GM12878 (cell line): ENCODE measurements around the gene MAP2K2. TPM values are rescaled to one million over a fixed set of nuclear protein-coding genes. Genes with fewer than 3 reads are reported as not detected.
A peak's percentile ranks its signal among the peaks of the same experiment; 100 is the strongest.

Source experiments
- CHD4 ChIP-seq: fragments of 200-600 bp; sonication (generic); IDR thresholded peaks from 2 replicates; pipeline ENCODE4 v1.6.1; 2016; ENCODE audit warnings: mild to moderate bottlenecking
- CUX1 ChIP-seq: IDR thresholded peaks from 2 replicates; pipeline ENCODE4 v1.6.1; 2012; ENCODE audit warnings: improper control_type of control experiment, low read depth, low read length; ENCODE audit not compliant: insufficient replicate concordance
- E2F8 ChIP-seq: fragments of 450-650 bp; IDR thresholded peaks from 2 replicates; pipeline ENCODE4 v1.6.1; 2018; ENCODE audit warnings: mild to moderate bottlenecking, low read depth, moderate library complexity; ENCODE audit not compliant: partially characterized antibody
- EED ChIP-seq: sonication (generic); IDR thresholded peaks from 2 replicates; pipeline ENCODE4 v1.6.1; 2016; ENCODE audit warnings: antibody characterized with exemption, low read depth
- GABPA ChIP-seq: IDR thresholded peaks from 2 replicates; pipeline ENCODE4 v1.6.1; 2014; ENCODE audit warnings: antibody characterized with exemption, low read depth, mild to moderate bottlenecking, inconsistent platforms
- HDAC6 ChIP-seq: fragments of 200-600 bp; sonication (generic); IDR thresholded peaks from one replicate; pipeline ENCODE4 v1.8.0; 2017; ENCODE audit warnings: antibody characterized with exemption; ENCODE audit not compliant: unreplicated experiment
- HDGF ChIP-seq: fragments of 450-650 bp; IDR thresholded peaks from 2 replicates; pipeline ENCODE4 v1.6.1; 2016; ENCODE audit warnings: antibody characterized with exemption
- KAT2A ChIP-seq: conservative IDR thresholded peaks from 2 replicates; pipeline ENCODE4 v1.6.1; 2011; ENCODE audit warnings: low read depth, low read length; ENCODE audit not compliant: control insufficient read depth
- KDM1A ChIP-seq: fragments of 200-600 bp; sonication (generic); IDR thresholded peaks from 2 replicates; pipeline ENCODE4 v1.6.1; 2016; ENCODE audit warnings: borderline replicate concordance
- KLF5 ChIP-seq: fragments of 450-650 bp; IDR thresholded peaks from 2 replicates; pipeline ENCODE4 v1.6.1; 2014; ENCODE audit warnings: mild to moderate bottlenecking; ENCODE audit not compliant: partially characterized antibody
- MEF2A ChIP-seq: IDR thresholded peaks from 2 replicates; pipeline ENCODE4 v1.6.1; 2011; ENCODE audit warnings: low read depth, mild to moderate bottlenecking, low read length, moderate library complexity; ENCODE audit not compliant: insufficient read depth
- MEF2B ChIP-seq: fragments of 450-650 bp; IDR thresholded peaks from 2 replicates; pipeline ENCODE4 v1.6.1; 2018; ENCODE audit warnings: mild to moderate bottlenecking, moderate library complexity; ENCODE audit not compliant: partially characterized antibody, poor library complexity, severe bottlenecking
- NBN ChIP-seq: fragments of 450-650 bp; IDR thresholded peaks from 2 replicates; pipeline ENCODE4 v1.6.1; 2016
- NFXL1 ChIP-seq: fragments of 450-650 bp; IDR thresholded peaks from 2 replicates; pipeline ENCODE4 v1.6.1; 2017; ENCODE audit warnings: antibody characterized with exemption, mild to moderate bottlenecking, borderline replicate concordance
- POLR2AphosphoS5 ChIP-seq: IDR thresholded peaks from 2 replicates; pipeline ENCODE4 v1.6.1; 2011; ENCODE audit warnings: mild to moderate bottlenecking, low read length, inconsistent platforms
- STAT1 ChIP-seq: fragments of 450-650 bp; conservative IDR thresholded peaks from 2 replicates; pipeline ENCODE4 v1.6.1; 2014; ENCODE audit warnings: antibody characterized with exemption, mild to moderate bottlenecking
- TARDBP ChIP-seq: IDR thresholded peaks from 2 replicates; pipeline ENCODE4 v1.6.1; 2016; ENCODE audit warnings: borderline replicate concordance
- USF2 ChIP-seq: IDR thresholded peaks from 2 replicates; pipeline ENCODE4 v1.6.1; 2011; ENCODE audit warnings: low read depth, low read length, improper control_type of control experiment, borderline replicate concordance
- ZSCAN29 ChIP-seq: fragments of 450-650 bp; IDR thresholded peaks from 2 replicates; pipeline ENCODE4 v1.6.1; 2017; ENCODE audit warnings: mild to moderate bottlenecking, moderate library complexity
- polyA plus RNA-seq, 11 experiments: library from polyadenylated mRNA; depleted of rRNA in 4 of 11; unstranded in 6 of 11; stranded (reverse) in 5 of 11; fragments of >200 nt; fragmentation: Nextera tagmentation in 4 of 11; fragmentation: Illumina TruSeq in 1 of 11; extraction: Ambion mirVana in 4 of 11; extraction: Trizol in 1 of 11; gene quantifications; 1 replicate in 1 of 11; 2 replicates in 10 of 11; pipeline versions ENCODE4 v1.2.1 to v1.2.3, GENCODE V29; 2011 to 2016; ENCODE audit warnings: inconsistent platforms in 2 of 11, missing spikeins in 2 of 11, low read depth in 1 of 11
- total RNA-seq, 4 experiments: library from RNA; depleted of rRNA in 3 of 4; stranded (reverse); fragments of >200 nt in 3 of 4; fragmentation: Illumina TruSeq in 1 of 4; extraction: Trizol in 1 of 4; gene quantifications; 2 replicates each; pipeline versions ENCODE4 v1.2.1 to v1.2.3, GENCODE V29; 2013 to 2021

Gene MAP2K2
- total and polyA plus RNA-seq, 10 of the 15 experiments (the other 5 are each of a cell fraction or from before 2014, with no cell fraction given): 1.00 to 210 (median 53.5) TPM

- TF ChIP-seq HDAC6 (no peak), MEF2B (peak; percentile 29), HDGF (no peak), MEF2A (no peak), POLR2AphosphoS5 (no peak), KDM1A (no peak), NFXL1 (no peak), ZSCAN29 (no peak), E2F8 (no peak), USF2 (no peak; the same call in 1 of the 2 replicates), GABPA (no peak), KLF5 (no peak), CHD4 (no peak), EED (peak; percentile 74), TARDBP (no peak), CUX1 (no peak), KAT2A (no peak), NBN (no peak), STAT1 (no peak)
These were observed 45.9 kb downstream of the MAP2K2 start (continued) for GRCh38 chr19:4077800-4078684.
